Activated T-helper 1 cell treated with Interleukin-2 at 50 U/mL for 16 hours (primary cell): ENCODE data around the gene ACTR10.

Experiments
- DNase-seq: peaks from one replicate; pipeline ENCODE4 v3.0.0-alpha.2; 2020; ENCODE audit warnings: low read depth

ACTR10 gene

GRCh38 chr14:58199726-58200479, at the start of gene ACTR10:
Gene ACTR10, plus strand, starts transcription at chr14:58200149. Its CDS starts 69 bp downstream, at chr14:58200218.
- peak; percentile 82 for DNase-seq

- no peak for DNase-seq
Measured at GRCh38 chr14:58150243-58150805, 49.6 kb upstream of the ACTR10 start.

GRCh38 chr14:58151133-58152013, 48.6 kb upstream of the ACTR10 start:
- no peak for DNase-seq

- peak; percentile 41 for DNase-seq
Measured at GRCh38 chr14:58152014-58152857, 47.7 kb upstream of the ACTR10 start, which contains the start of gene ARMH4. Gene ARMH4, minus strand, starts transcription at chr14:58152213. Its CDS starts 12,855 bp downstream, at chr14:58139358.

GRCh38 chr14:58160561-58160960, 39.4 kb upstream of the ACTR10 start:
- DNase-seq, result no peak

- DNase-seq, result peak; percentile 51
Measured at GRCh38 chr14:58166005-58166983, 33.7 kb upstream of the ACTR10 start.

- no peak for DNase-seq
Measured at GRCh38 chr14:58167057-58167456, 32.9 kb upstream of the ACTR10 start.

GRCh38 chr14:58167891-58168290, 32.1 kb upstream of the ACTR10 start:
- no peak for DNase-seq

- no peak for DNase-seq
Measured at GRCh38 chr14:58171090-58171489, 28.9 kb upstream of the ACTR10 start.

GRCh38 chr14:58177125-58177524, 22.8 kb upstream of the ACTR10 start:
- no peak for DNase-seq

- no peak for DNase-seq
Measured at GRCh38 chr14:58189176-58189575, 10.8 kb upstream of the ACTR10 start.

- no peak for DNase-seq
Measured at GRCh38 chr14:58191763-58192601, 8.0 kb upstream of the ACTR10 start.

- no peak for DNase-seq
Measured at GRCh38 chr14:58193542-58193941, 6.4 kb upstream of the ACTR10 start.

- DNase-seq, result no peak
Measured at GRCh38 chr14:58196198-58196597, 3.8 kb upstream of the ACTR10 start.

- DNase-seq, result no peak
Measured at GRCh38 chr14:58198086-58198485, 1.9 kb upstream of the ACTR10 start.

GRCh38 chr14:58200480-58200841, 512 bp downstream of the ACTR10 start:
- DNase-seq, result no peak

GRCh38 chr14:58200846-58201245, 897 bp downstream of the ACTR10 start:
- no peak for DNase-seq

- no peak for DNase-seq
Measured at GRCh38 chr14:58213176-58213575, 13.2 kb downstream of the ACTR10 start.

- no peak for DNase-seq
Measured at GRCh38 chr14:58215191-58215914, 15.4 kb downstream of the ACTR10 start.
